GM19328 (cell line): Measurements from ENCODE around the gene IZUMO1R.
A peak's percentile ranks its signal among the peaks of the same experiment; 100 is the strongest.
"Not testable (repeated sequence)": the region's sequence is repeated elsewhere in the genome, so short reads cannot be mapped to it uniquely, and the experiment has no call there.

Source experiments
- ATAC-seq: cut with Tn5 transposase; IDR thresholded peaks from one replicate; pipeline ENCODE4 v1.9.1; 2021; ENCODE audit warnings: mild to moderate bottlenecking, moderate library complexity; ENCODE audit not compliant: unreplicated experiment

Gene IZUMO1R

DNA sequence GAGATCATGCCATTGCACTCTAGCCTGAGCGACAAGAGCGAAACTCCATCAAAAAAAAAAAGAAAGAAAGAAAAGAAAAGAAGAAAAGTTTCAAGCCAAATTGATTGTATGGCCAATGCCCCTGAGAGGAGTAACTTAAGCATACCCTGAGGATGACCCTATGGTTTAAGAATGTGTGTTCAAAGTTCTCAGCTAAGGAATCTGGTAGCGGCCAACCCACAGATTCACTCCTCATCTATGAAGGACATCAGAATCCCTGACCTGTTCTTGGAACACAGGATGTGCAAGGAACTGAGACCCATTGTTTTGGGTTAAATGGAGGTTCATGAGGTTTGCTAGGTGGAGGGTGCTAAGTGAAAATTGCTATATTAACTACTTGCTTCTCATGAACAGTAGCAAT is 18.1 kb downstream of the IZUMO1R start:
- ATAC-seq = no peak

DNA sequence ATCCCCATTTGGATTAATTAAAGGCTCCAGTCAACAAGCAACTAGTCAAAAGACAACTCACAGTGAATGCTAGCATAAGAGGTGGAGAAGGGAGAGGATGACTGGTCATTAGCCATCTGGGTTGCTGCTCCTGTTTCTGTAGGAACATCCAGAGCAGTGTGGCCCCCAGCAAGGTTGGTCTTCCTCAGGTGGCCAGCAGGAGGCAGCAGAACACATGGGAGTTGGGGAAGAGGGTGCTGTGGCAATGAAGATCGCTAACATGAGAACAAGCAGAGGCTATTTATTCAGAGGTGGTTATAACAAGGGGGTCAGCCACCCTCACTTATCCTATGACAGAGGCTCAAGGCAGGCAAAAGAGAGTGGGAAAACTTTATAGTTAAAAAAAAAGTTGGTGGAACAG is 21.3 kb downstream of the IZUMO1R start:
- peak; percentile 75 for ATAC-seq

DNA sequence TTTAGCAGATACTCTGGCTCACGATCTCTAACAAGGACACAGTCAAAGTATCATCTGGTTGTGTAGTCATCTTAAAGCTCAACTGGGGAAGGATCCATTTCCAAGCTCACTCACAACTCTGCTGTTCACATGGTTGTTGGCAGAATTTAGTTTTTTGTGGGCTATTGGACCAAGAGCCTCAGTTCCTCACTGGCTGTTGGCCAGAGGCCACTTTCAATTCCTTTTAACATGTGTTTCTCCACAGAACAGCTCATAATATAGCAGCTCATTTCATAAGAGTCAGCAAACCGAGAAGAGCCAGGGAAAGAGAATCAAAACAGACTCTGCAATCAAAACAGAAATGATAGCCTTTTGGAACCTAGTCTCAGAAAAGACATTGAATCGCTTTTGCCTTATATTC is 22.6 kb downstream of the IZUMO1R start:
- no peak for ATAC-seq

DNA sequence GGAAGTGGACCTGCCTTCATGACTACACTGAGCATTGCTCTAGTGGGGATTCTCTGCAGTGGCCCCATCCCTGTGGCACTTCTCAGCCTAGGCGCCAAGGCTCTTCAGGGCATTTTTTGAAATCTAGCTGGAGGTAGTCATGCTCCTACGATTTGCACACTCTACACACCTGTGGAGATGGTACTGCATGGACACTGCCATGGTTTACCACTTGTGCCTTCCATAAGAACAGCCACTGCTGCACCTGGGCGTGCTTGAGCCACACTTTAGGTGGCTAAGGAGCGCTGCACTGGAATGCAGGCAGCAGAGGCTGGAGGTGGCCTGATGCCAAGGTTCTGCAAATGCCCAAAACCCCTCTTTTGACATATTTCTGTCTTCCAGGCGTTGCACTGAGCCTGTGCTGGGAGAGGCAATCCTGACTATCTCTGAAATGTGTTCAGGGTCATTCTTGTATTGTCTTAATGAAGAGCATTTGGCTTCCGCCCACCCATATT is 24.3 kb downstream of the IZUMO1R start:
- no peak for ATAC-seq

DNA sequence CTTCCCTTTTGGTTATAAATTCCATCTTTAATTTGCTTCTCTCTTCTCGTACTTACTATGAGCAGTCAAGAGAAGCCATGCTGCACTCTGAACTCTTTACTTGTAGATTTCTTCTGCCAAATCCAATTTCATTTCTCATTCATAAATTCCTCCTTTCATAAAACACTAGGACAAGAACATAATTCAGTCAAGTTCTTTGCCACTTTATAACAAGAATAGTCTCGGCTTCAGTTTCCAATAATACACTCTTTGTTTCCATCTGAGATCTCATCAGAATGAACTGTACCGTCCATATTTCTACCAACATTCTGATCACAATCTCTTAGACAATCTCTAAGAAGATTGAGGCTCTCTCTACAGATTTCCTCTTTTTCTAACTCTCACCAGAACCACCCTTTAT is 25.1 kb downstream of the IZUMO1R start:
- no peak for ATAC-seq

DNA sequence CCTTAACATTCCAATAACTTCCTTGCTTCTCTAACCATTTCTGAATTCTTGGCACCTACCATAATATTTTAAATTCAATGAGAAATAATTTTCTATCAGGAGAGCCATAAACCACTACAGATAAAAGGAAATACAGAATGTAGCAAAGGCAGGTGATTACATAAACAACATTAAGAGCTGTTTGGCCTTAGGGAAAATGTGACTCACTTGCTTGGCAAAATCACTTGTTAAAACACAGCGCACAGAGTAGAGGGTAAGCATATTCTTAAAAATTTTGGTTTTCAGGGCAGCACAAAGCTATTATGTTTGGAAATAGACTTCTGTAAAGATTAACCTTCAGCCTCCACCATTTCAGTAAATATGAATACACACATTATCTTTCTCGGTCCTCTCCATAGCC is 26.4 kb downstream of the IZUMO1R start:
- no peak for ATAC-seq

DNA sequence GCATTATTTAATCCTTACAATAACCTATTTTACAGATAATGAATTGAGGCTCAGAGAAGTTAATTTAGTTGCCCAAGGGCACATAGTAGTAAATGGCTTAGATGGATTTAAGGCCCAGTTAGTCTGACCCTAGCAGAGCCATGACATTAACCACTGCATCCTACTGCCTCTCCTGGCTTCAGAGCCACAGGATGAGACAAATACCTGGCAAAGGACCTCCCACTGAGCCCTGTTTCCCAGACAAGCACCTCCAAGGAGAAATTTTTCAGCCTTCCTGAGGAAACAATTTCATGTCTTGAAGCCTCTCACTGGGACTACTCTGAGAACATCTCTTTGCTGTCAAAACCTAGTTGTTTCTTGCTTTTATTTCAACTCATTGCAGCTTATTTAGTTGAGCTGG is 28.4 kb downstream of the IZUMO1R start:
- no peak for ATAC-seq

DNA sequence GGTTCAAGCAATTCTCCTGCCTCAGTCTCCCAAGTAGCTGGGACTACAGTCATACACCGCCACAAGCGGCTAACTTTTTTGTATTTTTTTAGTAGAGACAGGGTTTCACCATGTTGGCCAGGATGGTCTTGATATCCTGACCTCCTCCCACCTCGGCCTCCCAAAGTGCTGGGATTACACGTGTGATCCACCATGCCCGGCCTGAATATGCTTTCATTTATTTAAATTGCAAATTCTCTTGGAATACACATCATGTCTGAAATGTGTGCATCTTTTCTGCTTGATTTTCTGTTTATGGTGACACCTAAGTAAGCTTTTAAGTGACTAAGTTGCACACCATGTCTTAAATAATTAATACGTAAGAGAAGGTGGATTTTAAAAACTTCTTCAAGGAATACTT is 31.7 kb downstream of the IZUMO1R start:
- no peak for ATAC-seq

DNA sequence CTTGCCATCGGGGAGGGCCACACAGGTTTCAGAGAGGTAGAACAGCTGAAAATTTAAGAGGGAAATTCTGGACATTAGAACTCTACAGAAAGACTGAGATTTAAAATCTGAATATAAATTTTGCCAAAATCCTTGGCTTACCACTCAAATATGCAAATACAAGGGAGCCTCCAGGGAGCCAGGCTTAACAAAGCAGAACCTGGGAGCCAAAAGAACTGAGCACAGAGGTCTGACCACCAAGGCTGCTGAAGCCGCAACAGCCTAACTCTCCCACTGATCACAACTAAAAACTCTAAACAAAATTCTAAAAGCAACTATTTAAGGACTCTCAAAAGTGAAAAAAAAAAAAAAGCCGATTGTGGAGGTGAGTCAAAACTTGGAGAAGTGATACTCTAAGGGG is 34.3 kb downstream of the IZUMO1R start:
- no peak for ATAC-seq

DNA sequence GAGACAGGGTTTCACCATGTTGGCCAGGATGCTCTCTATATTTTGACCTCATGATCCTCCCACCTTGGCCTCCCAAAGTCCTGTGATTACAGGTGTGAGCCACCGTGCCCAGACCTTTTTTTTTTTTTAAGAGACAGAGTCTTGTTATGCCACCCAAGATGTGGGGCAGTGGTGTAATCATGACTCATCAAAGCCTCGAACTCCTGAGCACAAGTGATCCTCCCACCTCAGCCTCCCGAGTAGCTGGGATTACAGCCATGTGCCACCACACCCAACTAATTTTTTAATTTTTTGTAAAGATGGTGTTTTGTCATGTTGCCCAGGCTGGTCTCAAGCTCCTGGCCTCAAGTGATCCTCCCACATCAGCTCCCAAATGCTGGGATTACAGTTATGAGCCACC is 37.9 kb downstream of the IZUMO1R start:
- no peak for ATAC-seq

DNA sequence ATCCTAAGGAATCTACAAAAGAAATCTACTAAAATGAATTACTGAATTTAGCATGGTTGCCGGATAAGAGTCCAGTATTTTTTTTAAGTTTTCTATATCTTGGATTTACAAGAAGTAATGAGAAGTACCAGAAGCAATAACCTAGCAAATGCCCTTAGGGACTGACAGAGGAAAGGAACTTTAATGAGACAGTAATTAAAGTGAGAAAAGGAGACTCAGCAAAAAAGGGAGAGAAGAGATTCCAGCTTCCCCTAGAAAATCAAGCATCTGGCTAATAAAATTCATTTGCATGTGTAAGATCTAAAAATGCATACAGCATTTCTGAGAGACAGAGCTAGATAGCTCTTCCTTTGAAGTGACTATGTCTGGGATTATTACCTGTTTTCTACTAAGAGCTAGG is 39.1 kb downstream of the IZUMO1R start:
- ATAC-seq = no peak

DNA sequence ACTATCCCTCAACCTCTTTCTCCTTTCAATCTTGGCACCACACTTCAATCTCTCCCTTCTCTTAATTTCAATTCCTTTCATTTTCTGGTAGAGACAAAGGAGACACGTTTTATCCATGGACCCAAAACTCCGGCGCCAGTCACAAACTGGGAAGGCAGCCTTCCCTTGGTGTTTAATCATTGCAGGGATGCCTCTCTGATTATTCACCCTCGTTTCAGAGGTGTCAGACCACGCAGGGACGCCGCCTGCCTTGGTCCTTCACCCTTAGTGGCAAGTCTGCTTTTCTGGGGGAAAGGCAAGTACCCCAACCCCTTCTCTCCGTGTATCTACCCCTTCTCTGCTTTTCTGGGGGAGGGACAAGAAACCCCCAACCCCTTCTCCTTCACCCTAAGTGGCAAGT is 41.9 kb downstream of the IZUMO1R start:
- not testable (repeated sequence) for ATAC-seq

DNA sequence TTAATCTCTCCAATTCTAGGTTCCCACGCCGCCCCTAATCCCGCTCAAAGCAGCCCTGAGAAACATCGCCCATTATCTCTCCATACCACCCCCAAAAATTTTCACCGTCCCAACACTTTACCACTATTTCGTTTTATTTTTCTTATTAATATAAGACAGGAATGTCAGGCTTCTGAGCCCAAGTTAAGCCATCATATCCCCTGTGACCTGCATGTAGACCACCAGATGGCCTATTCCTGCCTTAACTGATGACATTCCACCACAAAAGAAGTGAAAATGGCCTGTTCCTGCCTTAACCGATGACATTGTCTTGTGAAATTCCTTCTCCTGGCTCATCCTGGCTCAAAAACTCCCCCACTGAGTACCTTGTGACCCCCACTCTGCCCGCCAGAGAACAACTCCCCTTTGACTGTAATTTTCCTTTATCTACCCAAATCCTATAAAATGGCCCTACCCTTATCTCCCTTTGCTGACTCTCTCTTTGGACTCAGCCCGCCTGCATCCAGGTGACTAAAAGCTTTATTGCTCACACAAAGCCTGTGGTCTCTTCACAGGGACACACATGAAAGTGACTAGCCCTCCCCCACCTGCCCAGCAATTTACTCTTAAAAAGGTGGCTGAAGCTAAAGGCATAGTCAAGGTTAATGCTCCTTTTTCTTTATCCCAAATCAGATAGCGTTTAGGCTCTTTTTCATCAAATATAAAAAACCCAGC is 46.6 kb downstream of the IZUMO1R start:
- not testable (repeated sequence) for ATAC-seq
